Ammon's horn (tissue), 1 donor: ENCODE data around the gene DHRS7B.
"Not testable (repeated sequence)": the region's sequence is repeated elsewhere in the genome, so short reads cannot be mapped to it uniquely, and the experiment has no call there.

Experiments
- DNase-seq: peaks from one replicate; pipeline ENCODE4 v3.0.0-alpha.2; 2016; ENCODE audit warnings: low spot score

Gene DHRS7B, protein sequence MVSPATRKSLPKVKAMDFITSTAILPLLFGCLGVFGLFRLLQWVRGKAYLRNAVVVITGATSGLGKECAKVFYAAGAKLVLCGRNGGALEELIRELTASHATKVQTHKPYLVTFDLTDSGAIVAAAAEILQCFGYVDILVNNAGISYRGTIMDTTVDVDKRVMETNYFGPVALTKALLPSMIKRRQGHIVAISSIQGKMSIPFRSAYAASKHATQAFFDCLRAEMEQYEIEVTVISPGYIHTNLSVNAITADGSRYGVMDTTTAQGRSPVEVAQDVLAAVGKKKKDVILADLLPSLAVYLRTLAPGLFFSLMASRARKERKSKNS

DNA sequence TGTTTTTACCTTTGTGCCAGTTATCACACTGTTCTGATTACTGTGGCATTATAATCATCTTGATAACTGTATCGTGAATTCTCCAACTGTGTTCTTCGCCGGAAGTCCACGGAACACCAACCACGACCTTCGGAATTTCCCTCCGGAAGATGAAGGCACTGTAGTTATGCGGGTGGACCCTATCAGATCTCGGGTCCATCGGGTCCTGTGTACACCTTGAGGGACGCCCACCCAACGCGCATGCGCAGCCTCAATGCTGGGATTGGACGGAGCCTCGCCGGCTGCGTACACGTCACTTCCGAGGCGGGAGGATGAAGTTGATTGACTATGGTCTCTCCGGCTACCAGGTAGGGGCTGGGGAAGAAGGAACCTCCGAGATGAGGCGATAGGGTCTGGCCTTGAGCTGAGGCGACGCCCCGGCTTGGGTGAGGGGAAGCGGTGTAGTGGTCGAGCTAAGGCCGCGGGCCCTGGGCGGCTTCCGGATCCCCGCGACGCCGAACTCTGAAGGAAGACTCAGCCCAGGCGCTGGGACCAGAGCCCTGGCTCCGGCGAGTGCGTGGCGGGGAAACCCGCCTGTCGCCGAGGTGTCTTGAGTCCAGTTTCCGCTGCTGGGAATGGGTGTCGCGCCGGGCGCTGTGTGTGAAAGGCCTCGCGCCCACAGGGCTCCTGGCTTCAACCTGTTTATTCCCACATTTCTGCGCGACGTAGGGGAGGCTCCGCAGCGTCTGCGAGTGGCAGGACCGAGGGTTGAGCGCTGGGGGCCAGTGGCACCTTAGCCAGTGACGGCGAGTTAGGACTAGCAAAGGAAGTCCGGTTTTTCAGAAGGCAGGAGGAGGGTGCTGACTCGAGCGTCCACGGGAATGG lies at the start of gene DHRS7B:
Gene DHRS7B, plus strand, starts transcription at position 320 of the 864 bp plus-strand sequence. Its CDS starts 8 bp downstream, at position 328.
- peak; percentile 98 for DNase-seq

DNA sequence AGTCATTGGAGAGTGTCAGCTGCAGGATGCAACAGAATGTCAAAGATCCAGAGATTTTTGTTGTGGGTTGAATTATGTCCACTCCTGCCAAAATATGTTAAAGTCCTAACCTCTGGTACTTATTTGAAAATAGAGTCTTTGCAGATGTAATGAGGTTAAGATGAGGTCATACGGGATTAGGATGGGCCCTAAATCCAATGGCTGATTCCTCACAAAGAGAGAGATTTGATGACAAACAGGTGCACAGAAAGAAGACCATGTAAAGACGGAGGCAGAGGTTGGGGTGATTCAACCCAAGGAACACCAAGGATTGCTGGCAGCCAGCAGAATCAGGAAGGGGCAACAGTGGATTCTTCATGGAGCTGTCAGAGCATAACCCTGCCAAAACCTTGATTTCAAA lies 49.5 kb upstream of the DHRS7B start:
- DNase-seq = no peak

DNA sequence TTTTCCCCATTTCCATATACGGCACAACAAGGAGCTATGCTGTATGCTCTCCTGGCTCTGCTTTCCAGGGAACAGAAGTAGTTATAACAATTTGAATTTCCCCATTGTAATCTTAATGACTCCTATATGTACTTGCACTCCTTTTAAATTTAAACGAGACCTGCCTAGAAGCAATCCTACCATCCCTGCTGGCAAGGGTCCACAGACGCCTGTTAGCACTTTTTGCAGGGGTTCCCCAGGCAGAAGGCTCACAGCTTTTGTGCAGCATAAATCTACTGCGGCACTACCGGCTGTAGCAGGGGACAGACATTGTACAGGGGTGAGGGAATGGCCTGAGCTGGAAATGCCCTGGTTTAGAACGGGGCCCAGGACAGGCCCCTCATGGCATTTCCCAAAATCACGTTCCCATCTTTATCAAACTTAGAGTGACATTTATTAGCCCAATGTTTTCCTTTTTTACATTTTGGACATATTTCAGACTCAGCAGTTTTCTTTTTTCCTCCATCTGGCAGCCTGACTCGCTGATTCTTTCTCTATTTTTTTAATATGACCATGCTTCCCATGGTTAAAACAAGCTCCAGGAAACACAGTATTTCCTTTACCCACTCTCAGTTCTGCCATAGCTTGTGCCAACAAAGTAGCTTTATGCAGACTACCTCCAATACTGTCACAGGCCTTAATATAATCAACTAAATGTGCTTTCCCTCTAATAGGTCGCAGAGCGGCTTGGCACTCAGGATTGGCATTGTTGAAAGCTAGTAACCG lies 48.6 kb upstream of the DHRS7B start:
- DNase-seq = no peak

DNA sequence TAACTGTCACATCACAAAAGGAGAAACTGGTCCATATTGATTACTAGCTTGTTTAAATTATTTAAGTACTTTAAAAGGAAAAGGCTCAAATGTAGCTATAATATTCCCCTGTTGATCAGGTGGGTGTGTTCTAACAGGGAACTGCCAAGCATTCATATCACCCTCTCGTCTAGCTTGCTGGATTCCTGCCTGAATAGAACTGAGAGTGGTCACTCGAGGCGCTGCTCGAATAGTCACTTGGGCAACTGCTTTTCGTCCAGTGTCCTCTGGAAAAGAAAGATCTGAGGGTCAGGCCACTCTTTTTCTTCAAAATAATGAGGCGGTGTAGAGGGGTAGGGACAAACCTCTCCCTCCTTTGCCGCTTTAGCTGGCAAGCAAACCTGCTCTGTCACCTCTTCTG lies 47.6 kb upstream of the DHRS7B start:
- DNase-seq = no peak

DNA sequence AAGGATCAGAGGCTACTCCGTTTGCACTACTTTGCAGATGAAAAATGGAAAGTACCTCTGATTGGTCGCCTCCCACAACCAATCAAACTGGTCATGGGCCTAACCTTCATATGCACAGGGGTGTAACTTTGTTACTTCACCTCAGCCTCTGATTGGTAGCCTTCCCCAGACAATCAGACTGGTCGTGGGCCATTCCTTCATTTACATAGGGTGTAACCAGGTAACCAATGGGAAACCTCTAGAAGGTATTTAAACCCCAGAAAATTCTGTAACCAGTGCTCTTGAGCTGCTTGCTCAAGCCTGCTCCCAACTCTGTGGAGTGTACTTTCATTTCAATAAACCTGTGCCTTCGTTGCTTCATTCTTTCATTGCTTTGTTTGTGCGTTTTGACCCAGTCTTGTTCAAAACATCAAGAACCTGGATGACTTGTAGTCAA lies 44.7 kb upstream of the DHRS7B start:
- no peak for DNase-seq

DNA sequence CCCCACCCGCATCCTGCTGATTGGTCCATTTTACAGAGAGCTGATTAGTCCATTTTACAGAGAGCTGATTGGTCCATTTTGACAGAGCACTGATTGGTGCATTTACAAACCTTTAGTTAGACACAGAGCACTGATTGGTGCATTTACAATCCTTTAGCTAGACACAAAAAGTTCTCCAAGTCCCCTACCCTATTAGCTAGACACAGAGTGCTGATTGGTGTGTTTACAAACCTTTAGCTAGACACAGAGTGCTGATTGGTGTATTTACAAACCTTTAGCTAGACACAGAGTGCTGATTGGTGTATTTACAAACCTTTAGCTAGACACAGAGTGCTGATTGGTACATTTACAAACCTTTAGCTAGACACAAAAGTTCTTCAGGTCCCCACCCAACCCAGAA lies 41.5 kb upstream of the DHRS7B start:
- DNase-seq = not testable (repeated sequence)

DNA sequence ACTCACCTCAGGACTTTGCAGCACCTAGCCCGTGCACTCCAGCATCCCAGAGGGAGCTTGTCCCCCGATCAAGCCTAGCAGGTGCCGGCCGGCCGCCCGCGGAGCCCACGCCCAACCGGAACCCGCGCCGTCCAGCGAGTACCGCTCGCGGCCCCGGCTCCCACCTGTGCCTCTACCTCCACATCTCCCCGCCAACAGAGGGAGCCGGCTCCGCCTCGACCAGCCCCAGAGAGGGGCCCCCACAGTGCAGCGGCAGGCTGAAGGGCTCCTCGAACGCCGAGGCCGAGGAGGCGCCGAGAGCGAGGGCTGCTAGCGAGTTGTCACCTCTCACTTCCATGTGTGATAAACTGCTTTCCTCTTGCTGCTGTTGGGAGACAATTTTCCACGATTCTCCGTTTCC lies 41.1 kb upstream of the DHRS7B start:
- DNase-seq = no peak

DNA sequence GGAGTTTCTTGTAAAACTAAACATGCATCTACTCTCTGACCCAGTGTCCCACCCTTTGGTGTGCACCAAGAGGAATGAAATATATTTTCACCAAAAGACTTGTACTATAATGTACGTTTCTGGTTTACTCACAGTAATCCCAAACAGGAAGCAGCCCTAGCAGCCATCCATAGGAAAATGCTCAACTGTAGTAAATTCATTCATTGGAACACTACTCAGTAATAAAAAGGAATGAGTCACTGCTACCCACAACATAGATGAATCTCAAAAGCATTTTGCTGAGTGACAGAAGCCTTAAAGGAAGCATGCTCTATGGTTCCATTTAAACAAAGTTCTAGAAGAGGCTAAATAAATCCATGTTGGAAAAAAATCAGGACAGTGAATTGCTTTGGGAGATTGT lies 37.6 kb upstream of the DHRS7B start:
- DNase-seq = no peak

DNA sequence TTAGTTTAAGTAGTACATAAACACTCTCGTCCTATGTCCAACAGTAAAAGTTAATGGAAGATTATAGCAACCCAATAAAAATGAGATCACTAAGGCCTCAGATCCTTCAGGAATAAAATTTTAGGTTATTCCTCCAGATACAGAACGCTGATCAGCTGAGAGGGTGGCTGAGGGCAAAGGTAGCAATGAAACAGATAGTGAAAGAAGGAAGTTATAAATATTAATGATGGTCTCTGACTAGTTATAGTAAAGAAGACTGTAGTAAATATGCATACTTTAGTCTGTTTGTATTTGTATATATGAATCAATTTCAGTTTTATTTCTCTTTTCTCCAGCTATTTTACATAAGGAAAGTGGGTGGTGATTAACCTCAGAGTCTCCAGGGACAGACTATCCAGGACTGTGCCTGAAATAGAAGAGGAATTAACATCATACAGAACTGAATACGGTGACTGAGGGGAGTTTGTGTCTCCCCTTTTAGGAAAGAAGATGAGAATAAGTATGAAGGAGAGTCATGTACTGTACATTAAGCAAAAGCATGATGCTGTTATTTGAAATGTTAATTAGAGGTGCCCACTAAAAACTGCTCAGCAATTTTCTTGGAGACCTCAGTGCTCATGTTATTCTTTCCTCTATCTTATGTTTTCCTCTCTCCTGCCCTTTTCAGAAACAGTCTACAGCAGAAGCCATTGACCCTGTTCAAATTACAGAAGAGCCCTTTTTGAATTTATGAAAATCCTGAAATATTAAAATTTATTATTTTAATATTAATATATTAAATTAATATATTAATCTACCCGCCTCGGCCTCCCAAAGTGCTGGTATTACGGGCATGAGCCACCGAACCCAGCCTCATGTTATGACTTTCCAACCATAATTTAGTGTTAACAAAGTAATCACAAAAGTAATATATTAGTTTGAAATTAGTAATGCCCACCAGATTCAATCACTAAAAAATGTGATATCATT lies 36.5 kb upstream of the DHRS7B start:
- DNase-seq = no peak

DNA sequence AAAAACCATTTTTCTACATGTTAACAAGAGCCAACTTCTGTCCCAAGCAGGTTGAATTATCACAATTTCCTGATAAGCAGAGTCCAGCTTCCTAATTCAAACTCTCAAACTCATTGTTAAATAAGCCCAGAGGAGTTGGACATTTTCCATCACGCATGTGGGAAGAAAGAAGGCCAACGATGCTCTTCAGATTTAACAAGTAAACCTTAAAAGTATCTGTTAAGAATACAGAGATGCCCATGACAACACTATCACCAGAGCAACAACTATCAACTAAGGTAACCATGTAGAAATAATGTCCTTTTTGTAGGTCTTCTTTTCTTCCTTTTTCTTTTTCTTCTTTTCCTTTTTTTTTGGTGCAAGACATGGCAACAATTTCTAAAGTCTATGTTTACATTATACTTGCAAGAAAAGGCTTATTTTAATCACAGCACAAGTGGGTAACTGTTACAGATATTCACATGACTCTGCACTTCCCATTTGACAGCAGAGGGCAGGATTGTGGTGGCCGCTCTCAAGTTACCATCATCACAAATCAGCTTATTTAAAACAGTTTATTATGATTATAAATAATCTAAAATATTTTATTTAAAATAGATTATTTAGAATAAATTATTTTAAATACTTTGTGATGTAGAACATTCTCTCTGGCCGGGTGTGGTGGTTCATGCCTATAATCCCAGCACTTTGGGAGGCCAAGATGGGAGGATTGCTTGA lies 35.7 kb upstream of the DHRS7B start:
- DNase-seq = peak; percentile 50

DNA sequence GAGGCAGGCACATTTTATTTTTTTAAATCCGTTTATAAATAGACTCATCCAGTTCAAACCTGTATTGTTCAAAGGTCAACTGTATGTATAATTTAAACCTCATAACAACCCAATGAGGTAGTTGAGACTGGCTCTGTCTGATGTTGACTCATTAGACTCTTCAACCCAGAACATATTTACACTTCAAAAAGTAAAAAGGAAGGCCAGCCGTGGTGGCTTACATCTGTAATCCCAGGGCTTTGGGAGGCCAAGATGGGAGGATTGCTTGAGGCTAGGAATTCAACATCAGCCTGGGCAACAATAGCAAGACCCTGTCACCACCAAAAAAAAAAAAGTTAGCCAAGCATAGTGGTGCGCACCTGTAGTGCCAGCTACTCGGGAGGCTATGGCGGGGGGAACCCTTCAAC lies 32.5 kb upstream of the DHRS7B start:
- DNase-seq = no peak

DNA sequence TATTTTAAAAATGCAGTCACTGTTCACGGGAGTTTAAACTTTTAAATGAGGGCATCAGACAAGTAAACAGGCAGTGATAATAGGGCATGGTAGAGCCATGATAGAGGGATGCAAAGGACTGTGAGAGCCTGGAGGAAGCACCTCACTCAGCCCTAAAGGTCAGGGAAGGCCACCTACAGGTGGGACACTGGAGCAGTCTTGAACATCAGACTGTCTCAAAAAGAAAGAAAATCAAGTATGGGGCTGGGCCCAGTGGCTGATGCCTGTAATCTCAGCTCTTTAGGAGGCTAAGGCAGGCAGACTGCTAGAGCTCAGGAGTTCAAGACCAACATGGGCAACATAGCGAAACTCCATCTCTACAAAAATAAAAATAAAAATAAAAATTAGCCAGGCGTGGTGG lies 31.0 kb upstream of the DHRS7B start:
- DNase-seq = no peak

DNA sequence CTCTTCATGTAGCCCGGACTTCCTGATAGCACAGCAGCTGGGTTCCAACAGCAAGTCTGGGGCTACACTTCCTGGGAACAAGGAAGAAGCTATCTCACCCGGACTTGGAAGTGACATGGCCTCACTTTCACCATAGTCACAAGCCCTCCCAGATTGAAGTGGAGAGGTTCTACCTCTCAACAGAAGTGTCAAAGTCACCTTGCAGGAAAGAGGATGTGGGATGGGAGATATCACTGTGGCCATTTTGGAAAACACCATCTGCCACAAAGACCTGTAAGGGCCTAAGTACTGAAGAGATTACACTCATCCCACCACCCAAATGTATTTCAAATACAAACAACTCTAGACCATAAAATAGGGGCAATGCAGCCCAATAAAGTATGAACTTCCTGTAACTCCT lies 29.9 kb upstream of the DHRS7B start:
- no peak for DNase-seq

DNA sequence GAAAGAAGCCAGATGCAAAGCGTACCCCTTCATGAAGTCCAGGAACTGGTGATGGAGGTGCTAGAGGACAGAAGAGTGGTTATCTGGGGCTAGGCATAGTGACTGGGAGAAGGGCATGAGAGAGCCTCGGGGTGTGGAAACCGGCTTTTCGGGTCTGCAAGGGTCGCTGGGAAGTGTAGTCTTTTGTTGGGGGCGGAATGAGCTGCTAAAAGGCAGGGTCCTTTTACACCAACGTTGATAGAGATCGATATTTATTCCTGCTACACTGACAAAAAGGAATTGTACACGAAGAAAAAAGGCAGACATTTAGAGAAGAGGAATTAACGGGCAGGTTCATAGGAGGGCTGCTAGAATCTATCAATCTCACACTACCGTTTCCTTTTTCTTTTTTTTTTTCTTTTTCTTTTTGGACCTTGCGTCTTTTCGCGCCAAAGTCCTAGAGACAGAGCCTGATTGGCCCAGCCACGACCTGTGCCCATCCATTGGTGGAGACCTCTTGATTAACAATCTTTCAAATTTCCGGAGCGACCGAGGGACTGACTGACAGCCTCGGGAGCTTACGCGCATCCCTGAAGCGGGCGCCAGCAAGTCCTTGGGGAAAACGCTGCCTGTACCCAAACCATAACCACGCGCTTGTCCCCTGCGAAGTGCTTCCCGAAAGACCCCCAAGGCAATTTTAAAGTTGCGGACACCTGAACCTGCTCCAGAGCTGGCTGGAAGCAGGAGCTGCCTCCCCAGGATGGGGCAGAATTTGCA lies 27.7 kb upstream of the DHRS7B start:
- peak; percentile 82 for DNase-seq

DNA sequence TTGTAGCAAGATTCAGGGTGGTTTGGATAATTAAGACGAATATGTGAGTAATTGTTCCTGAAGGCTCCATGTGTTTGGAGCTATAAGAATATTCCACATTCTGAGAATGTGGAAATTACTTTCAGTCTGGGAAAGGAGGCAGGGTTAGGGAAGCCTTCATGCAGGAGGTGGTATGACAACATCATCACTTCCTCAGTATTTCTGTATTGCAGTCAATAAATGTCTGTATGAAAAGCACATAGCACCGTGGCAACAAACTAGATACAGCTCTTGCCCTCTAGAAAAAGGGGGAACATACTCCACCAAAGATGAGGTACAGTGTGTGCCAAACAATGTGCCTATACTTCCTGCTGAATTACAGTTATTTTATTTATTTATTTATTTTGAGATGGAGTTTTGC lies 26.1 kb upstream of the DHRS7B start:
- DNase-seq = no peak

DNA sequence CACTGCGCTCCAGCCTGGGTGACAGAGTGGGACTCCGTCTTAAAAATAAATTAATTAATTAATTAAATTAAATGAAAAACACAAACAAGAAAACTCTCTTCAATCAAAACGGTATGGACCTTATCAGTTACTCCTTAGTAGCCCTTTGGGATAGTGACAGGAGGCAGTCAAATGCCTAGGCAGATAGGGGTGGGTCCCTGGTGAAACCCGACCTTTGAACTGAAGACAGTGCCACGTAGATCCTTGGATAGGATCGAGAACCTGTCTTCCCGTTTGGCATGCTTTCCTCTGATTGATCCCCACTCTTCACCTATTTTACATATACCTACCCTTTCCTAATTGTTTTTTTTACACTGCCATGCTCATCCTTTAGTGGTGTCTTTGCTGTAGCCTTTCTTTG lies 22.2 kb upstream of the DHRS7B start:
- DNase-seq = no peak

DNA sequence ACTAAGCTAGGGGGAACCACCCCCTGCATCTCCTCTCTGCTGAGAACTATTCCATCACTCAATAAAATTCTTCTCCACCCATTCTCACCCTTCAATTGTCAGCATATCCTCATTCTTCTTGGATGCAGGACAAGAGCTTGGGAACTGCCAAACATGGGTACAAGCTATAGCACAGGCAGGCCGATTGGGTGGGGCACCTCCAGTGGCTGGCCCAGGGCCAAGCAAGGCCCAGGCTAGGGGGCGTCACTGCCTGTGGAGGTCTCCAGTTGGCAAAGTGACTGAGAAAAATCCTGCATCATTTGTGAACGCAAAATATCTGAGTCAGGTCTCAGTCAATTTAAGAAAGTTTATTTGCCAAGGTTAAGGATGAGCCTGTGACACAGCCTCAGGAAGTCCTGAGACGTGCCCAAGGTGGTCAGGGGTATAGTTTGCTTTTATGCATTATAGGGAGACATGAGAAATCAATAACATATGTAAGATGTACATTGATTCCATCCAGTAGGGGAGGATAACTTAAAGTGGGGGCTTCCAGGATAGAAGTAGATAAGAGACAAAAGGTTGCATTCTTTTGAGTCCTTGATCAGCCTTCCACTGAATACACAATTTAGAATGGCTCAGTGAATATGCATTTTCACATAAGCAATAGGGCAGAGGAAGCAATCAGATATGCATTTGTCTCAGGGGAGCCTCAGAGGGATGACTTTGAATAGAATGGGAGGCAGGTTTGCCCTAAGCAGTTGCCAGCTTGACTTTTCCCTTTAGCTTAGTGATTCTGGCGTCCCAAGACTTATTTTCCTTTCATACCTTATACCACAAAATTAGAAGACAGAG lies 21.5 kb upstream of the DHRS7B start:
- no peak for DNase-seq

DNA sequence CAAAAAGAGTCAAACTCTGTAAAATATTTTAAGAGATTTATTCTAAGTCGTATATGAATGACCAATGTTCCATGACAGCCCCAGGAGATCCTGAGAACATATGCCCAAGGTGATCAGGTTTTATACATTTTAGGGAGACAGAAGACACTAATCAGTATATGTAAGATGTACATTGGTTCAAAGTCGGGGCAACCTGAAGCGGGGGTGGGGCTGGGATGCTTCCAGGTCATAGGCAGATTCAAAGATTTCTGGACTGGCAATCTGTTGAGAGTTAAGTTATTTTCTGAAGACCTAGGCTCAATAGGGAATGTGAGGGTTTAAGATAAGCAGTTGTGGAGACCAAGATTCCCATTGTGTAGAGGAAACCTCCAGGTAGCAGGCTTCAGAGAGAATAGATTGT lies 20.4 kb upstream of the DHRS7B start:
- DNase-seq = no peak

DNA sequence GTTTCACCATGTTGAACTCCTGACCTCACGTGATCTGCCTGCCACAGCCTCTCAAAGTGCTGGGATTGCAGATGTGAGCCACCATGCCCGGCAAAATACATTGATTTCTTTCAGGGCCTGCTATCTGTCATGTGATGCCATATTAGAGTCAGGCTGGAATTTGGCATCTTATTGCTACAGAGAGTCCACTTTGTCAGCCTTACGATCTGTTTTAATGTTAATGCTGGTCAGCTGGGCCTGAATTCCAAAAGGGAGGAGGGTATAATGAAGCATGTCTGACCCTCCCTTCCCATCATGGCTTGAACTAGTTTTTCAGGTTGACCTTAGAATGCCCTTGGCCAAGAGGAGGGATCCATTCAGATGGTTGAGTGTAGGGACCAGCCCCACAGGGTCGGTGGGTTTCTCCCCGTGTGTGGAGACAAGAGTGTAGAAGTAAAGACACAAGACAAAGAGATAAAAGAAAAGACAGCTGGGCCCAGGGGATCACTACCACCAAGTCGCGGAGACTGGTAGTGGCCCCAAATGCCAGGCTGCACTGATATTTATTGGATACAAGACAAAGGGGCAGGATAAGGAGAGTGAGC lies 19.6 kb upstream of the DHRS7B start:
- DNase-seq = not testable (repeated sequence)
